NCI-H524 (cell line): ENCODE results near the gene NDUFAF2.
"Not testable (repeated sequence)": the region's sequence is repeated elsewhere in the genome, so short reads cannot be mapped to it uniquely, and the experiment has no call there.

Source experiments
- DNase-seq, 2 experiments: peaks; one replicate each; lab custom pipeline; 2025; lab: John Stamatoyannopoulos, UW

Gene NDUFAF2

GRCh38 chr5:61050292-61050691 is 105.3 kb downstream of the NDUFAF2 start:
- DNase-seq = no peak

DNA sequence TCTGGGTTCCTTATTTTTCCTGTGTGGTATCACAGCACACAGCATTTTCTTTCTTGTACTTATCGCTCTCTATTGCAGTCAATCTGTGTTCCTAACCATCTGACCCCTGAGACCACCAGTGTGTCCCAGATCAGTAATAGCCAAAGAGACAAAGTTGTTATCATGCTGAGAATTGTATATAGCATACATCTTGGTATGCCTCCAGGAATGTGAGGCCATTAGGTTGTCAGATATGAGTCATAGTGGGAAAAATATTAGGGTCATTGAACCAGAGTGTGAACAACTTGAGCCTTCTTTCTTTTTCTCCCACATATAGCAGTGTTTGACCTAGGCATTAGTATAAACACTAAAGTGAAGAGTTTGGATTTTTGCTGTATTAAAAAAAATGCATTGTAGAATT is 106.3 kb downstream of the NDUFAF2 start:
- DNase-seq = no peak

DNA sequence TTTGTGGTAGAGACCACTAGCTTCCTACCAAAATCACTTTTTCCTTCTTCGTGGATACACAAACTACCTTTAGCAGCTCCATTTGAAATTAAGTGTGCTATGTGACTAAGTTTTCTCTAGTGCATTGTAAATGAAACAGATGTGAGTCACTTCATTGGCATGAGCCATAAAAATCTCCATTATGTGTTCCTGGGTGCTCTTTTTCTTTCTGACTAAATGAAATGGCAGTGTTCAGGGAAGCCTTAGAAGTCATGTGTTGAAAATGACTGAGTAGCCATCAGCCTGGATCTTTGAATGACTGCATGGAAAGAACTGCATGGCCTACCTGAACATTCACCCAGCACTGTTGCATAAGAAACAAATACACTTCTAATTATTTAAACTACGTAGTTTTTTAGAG is 107.9 kb downstream of the NDUFAF2 start:
- DNase-seq = no peak

DNA sequence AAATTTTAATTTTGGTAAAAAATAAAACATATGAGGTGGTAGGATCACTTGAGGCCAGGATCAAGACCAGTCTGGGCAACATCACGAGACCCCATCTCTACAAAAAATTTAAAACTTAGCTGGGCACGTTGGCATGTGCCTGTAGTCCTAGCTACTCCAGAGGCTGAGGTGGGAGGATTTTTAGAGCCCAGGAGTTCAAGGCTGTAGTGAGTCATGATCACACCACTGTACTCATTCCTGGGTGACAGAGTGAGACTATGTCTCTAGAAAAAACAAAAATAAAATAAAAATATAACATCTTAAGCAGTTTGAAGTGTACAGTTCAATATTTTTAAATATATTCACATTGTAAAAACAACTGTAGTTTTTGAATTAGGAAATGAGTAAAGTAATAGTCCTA is 108.9 kb downstream of the NDUFAF2 start:
- no peak for DNase-seq

DNA sequence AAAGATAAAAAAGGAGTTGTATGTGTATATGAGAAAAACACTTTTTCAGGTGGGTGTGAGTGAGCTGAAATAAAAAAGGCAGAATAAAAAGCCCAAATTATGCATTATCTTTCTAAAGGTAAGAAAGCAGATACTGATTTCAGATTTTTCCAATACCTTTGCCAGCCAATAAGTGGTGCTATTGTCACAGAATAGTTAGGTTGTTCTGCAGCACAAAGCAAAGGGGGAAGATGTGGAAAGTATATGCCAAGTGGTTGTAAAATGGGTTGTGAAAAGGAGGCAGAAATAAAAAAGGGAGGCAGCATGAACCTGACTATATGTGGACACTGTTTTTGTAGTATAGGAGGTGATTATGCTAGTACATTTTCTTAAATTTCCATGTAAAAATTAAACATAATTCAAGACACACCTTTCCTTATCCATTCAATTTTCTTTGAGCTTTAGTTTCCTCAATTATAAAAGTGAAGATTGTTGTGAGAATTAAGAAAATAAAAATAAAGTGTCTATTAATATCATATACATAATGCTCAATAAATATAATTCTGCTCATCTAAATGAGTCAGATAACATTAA is 110.5 kb downstream of the NDUFAF2 start:
- peak in 1 of 2 experiments; percentile 45 for DNase-seq

DNA sequence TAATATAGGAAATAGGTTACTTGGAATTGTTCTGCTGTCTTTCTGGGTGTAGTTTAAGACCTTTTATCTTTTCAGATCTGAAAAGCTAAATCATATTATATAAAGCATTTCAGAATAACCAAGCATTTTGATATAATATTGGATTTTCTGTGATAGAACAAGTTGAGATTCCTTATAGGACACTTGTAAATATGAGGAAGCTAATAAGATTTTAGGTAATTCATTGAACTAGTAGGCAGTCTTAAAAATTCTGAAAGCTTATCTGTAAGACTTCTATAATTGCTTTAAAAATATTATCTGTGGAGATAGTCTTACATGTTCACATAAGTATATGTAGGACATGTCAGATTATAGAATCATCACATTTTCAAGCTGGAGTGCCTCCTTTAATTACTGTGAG is 114.5 kb downstream of the NDUFAF2 start:
- DNase-seq = no peak

- DNase-seq = no peak
Measured at GRCh38 chr5:61069150-61069549, 124.1 kb downstream of the NDUFAF2 start.

- no peak for DNase-seq
Measured at GRCh38 chr5:61071526-61071925, 126.5 kb downstream of the NDUFAF2 start.

DNA sequence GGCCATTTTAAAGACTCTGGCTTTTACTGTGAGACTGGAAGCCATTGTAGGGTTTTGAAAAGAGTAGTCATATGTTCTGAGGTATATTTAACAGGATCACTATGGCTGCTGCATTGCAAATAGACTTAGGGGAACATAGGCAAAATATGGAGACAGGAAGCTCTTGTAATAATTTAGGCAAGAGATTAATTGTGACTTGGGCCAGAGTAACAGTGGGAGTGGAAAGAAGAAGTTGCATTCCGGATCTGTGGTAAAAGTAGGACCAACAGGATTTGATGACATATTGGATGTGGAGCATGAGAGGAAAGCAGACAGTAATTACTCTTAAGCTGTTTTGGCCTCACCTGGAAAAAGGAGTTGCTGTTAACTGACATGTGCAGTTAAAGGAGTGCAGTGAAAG is 131.6 kb downstream of the NDUFAF2 start:
- DNase-seq = no peak

- no peak for DNase-seq
Measured at GRCh38 chr5:61081741-61082140, 136.7 kb downstream of the NDUFAF2 start.

- DNase-seq = no peak
Measured at GRCh38 chr5:61082516-61083280, 137.7 kb downstream of the NDUFAF2 start.

- no peak for DNase-seq
Measured at GRCh38 chr5:61084658-61085057, 139.7 kb downstream of the NDUFAF2 start.

DNA sequence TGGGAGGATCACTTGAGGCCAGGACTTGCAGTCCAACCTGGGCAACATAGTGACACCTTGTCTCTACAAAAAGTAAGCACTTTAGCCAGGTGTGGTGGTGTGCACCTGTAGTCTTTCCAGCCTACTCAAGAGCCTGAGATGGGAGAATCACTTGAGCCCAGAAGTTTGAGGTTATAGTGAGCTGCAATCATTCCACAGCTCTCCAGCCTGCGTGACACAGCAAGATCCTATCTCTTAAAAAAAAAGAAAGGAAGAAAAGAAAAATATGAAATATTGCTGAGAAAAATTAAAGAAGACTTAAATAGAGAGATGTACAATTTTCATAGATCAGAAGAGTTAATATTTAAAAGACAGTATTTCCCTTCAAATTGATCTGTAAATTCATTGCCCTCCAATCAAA is 140.9 kb downstream of the NDUFAF2 start:
- DNase-seq = no peak

DNA sequence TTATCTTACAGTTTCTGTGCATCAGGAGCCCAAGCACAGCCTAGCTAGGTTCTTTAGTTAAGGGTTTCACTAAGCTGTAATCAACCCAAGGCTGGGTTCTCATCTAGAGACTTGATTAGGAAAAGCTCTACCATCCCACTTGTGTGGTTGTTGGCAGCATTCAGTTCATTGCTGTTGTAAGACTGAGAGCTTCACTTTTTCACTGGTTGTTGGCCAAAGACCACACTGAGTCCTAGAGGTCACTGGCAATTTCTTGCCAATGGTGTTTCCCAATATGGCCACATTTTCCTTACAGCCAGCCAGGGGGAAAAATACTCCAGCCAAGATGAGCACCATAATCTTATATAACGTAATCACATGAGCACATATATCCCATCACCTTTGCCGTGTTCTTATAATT is 142.9 kb downstream of the NDUFAF2 start:
- no peak for DNase-seq

GRCh38 chr5:61089351-61089750 is 144.3 kb downstream of the NDUFAF2 start:
- DNase-seq = no peak

DNA sequence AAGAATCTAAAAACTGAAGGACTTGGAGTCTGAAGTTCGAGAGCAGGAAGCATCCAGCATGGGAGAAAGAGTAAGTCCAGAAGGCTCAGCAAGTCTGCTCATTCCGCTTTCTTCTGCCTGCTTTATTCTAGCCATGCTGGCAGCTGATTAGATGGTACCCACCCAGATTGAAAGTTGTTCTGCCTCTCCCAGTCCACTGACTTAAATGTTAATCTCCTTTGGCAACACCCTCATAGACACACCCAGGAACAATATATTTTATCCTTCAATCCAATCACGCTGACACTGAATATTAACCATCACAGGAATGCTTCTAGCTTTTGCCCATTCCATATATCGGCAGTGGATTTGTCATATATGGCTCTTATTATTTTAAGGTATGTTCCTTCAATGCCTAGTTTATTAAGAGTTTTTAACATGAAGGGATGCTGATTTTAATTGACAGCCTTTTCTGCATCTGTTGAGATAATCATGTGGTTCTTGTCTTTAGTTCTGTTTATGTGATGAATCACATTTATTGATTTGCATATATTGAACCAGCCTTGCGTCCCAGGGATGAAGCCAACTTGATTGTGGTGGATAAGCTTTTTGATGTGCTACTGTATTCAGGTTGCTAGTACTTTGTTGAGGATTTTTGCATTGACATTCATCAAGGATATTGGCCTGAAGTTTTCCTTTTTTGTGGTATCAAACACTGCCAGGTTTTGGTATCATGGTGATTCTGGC is 148.2 kb downstream of the NDUFAF2 start:
- not testable (repeated sequence) for DNase-seq

GRCh38 chr5:61097465-61097864 is 152.5 kb downstream of the NDUFAF2 start:
- no peak for DNase-seq

GRCh38 chr5:61098251-61098995 is 153.4 kb downstream of the NDUFAF2 start:
- DNase-seq = peak; percentile 11 to 21

- DNase-seq = no peak
Measured at GRCh38 chr5:61100437-61100836, 155.4 kb downstream of the NDUFAF2 start.

DNA sequence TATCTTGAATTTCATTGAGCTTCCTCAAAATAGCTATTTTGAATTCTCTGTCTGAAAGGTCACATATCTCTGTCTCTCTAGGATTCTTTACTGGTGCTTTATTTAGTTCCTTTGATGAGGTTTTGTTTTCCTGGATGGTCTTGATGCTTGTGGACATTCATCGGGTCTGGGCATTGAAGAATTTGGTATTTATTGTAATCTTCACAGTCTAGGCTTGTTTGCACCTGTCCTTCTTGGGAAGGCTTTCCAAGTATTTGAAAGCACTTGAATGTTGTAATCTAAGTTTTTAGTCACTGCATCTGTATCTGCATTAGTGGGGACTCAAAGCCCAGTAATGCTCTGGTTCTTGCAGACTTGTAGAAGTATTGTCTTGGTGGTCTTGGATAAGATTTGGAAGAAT is 169.4 kb downstream of the NDUFAF2 start:
- no peak for DNase-seq

DNA sequence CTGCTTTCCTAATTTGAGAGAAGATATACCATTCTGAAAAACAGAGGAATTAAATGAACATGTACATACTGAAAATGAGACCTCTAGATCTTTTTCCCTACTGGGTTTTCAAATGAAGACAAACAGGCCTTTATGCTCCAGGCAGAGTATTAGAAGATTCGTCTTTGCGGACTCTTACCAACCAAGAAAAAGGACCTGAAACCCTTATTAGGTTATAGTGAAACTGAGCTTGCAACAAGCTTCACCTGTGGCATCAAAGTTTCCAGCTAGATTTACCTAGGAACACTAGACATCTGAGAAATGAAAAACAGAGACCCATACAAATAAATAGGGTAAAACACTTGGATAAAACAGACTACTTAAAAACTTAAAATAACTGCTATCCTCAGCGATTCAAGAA is 171.0 kb downstream of the NDUFAF2 start:
- DNase-seq = no peak

GRCh38 chr5:61119066-61119465 is 174.1 kb downstream of the NDUFAF2 start:
- DNase-seq = no peak

DNA sequence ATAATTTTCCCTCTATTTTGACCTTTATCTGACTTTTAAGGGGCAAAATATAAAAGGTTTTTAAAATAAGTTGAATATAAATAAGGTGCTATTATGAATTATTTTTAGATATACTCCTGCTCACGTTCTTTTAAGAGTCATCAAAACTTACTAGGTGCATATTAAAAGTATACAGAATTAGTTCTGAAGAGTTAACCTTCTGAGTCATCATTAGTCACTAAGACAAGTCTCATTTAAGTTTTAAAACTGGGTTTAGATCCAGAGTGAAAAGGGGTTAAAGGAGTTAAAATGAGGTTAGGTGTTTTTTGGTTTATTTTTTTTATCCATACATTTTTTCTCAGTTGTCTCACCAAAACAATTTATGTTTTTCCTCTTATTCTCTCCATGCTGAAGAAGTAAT is 175.5 kb downstream of the NDUFAF2 start:
- no peak for DNase-seq
